GM19467 (cell line): ENCODE results near the gene CYFIP1.

Source experiments
- ATAC-seq: cut with Tn5 transposase; IDR thresholded peaks from one replicate; pipeline ENCODE4 v1.9.1; 2021; ENCODE audit warnings: mild to moderate bottlenecking, moderate library complexity; ENCODE audit not compliant: unreplicated experiment

The CYFIP1 gene

GRCh38 chr15:22951031-22951380 is 29.2 kb downstream of the CYFIP1 start:
- ATAC-seq, result no peak

- ATAC-seq, result no peak
These were observed 29.7 kb downstream of the CYFIP1 start for GRCh38 chr15:22950256-22950990.

- ATAC-seq, result peak; percentile 73
These were observed 31.1 kb downstream of the CYFIP1 start for GRCh38 chr15:22949074-22949547.

- no peak for ATAC-seq
These were observed 32.1 kb downstream of the CYFIP1 start for GRCh38 chr15:22948056-22948455.

GRCh38 chr15:22947101-22948000 is 32.8 kb downstream of the CYFIP1 start:
- no peak for ATAC-seq

GRCh38 chr15:22945071-22945470 is 35.1 kb downstream of the CYFIP1 start:
- ATAC-seq, result no peak

GRCh38 chr15:22944651-22945050 is 35.5 kb downstream of the CYFIP1 start:
- ATAC-seq, result no peak

- ATAC-seq, result no peak
These were observed 37.3 kb downstream of the CYFIP1 start for GRCh38 chr15:22942877-22943276.

GRCh38 chr15:22942306-22942855 is 37.8 kb downstream of the CYFIP1 start:
- ATAC-seq, result no peak

GRCh38 chr15:22941179-22941578 is 39.0 kb downstream of the CYFIP1 start:
- no peak for ATAC-seq

GRCh38 chr15:22939652-22940061 is 40.5 kb downstream of the CYFIP1 start:
- ATAC-seq, result no peak

- ATAC-seq, result no peak
These were observed 41.1 kb downstream of the CYFIP1 start for GRCh38 chr15:22939051-22939450.

GRCh38 chr15:22936577-22937472 is 43.3 kb downstream of the CYFIP1 start:
- peak; percentile 88 for ATAC-seq

- ATAC-seq, result no peak
These were observed 46.5 kb downstream of the CYFIP1 start for GRCh38 chr15:22933641-22934061.

GRCh38 chr15:22931784-22932536 is 48.2 kb downstream of the CYFIP1 start:
- no peak for ATAC-seq

GRCh38 chr15:22930782-22931484 is 49.2 kb downstream of the CYFIP1 start:
- no peak for ATAC-seq

GRCh38 chr15:22927761-22928160 is 52.4 kb downstream of the CYFIP1 start:
- no peak for ATAC-seq

- no peak for ATAC-seq
These were observed 54.3 kb downstream of the CYFIP1 start for GRCh38 chr15:22925875-22926274.

- ATAC-seq, result no peak
These were observed 58.2 kb downstream of the CYFIP1 start for GRCh38 chr15:22922003-22922402.
